ENCODE results near the gene HSD17B4. TPM values are rescaled to one million over a fixed set of nuclear protein-coding genes. Genes with fewer than 3 reads are reported as not detected.

The HSD17B4 gene
- total RNA-seq, 1 experiment from 2014 or later: 269 TPM

DNA sequence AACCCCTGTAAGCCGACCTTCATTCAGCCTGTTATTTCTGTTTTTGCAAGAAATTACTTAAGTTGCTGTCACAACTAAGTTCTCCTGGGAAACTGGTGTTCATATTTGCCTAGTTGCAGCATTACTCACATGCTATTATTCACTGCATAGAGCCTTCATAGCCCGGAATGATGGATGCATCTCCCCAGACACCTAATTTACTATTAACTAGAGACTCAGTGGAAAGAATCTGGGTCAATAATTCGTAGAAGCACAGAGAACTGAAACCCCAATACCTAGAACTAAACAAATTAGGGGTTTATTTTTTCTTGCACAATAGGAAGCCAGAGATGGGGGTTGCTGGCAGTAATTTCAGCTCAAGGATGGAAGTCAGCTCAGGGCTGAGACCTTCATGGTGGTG, 131.4 kb downstream of the HSD17B4 start:
- WGBS (ENCODE audit: extremely low coverage, insufficient read length, low lambda C conversion rate): no CpG with 5 or more reads among the region's 3 CpGs
- no peak overlapping the region for H3K27ac ChIP-seq (ENCODE audit: insufficient read length, low read depth, low read length)

More for the DNA sequence above, 131.4 kb downstream of the HSD17B4 start:
- no peaks in the 10 kb centered on the region; the same call in 1 of the 2 replicates for H3K27me3 Mint-ChIP-seq (ENCODE audit: low read depth)
- H3K4me3 Mint-ChIP-seq: no peak overlapping the region
- Histone ChIP-seq H4K8ac (replicated peaks; ENCODE audit: insufficient read length, low read depth, low read length) (no peak overlapping the region), H2AK5ac (ENCODE audit: insufficient read length, low read length) (no peak overlapping the region), H3K9ac (ENCODE audit: extremely low read depth, insufficient read length, low read length) (no peak overlapping the region), H3K56ac (ENCODE audit: insufficient read length, low read depth, low read length) (no peak overlapping the region), H3K79me2 (ENCODE audit: insufficient read depth, low read length) (no peaks in the 10 kb centered on the region), H3T11ph (ENCODE audit: low read length) (no peak overlapping the region), H2BK5ac (ENCODE audit: insufficient read length, low read length) (no peak overlapping the region), H3K23me2 (ENCODE audit: insufficient read length, low read depth, low read length, poor library complexity, severe bottlenecking) (no peaks in the 10 kb centered on the region), H3K4ac (ENCODE audit: low read depth, low read length) (no peak overlapping the region), H2AFZ (ENCODE audit: low read length) (no peak overlapping the region), H4K91ac (ENCODE audit: insufficient read length, low read depth, low read length) (no peak overlapping the region), H3K14ac (ENCODE audit: insufficient read depth, low read length) (no peak overlapping the region), H2BK120ac (ENCODE audit: low read depth, low read length, poor library complexity, severe bottlenecking) (no peak overlapping the region), H3K79me1 (ENCODE audit: insufficient read depth, low read depth, low read length, poor library complexity, severe bottlenecking) (no peaks in the 10 kb centered on the region), H3K9me3 (ENCODE audit: control insufficient read depth, low read depth, low read length) (no peaks in the 10 kb centered on the region), H3K4me2 (ENCODE audit: insufficient read depth, insufficient read length, low read length) (no peak overlapping the region), H2BK15ac (ENCODE audit: low read depth, low read length) (no peak overlapping the region), H2BK20ac (ENCODE audit: low read depth, low read length, poor library complexity, severe bottlenecking) (no peak overlapping the region), H3K27me3 (ENCODE audit: insufficient read depth, low read length) (no peaks in the 10 kb centered on the region), H3K23ac (ENCODE audit: insufficient read length, low read depth, low read length) (no peak overlapping the region), H3K4me1 (ENCODE audit: insufficient read depth, low read length) (no peaks in the 10 kb centered on the region; the same call in 1 of the 2 replicates), H2BK12ac (ENCODE audit: insufficient read length, low read depth, low read length) (no peak overlapping the region), H4K20me1 (ENCODE audit: control insufficient read depth, insufficient read depth, insufficient read length) (no peaks in the 10 kb centered on the region), H3K18ac (ENCODE audit: insufficient read length, low read depth, low read length) (no peak overlapping the region), H4K5ac (ENCODE audit: insufficient read length, low read depth, low read length) (no peak overlapping the region)
- no peak overlapping the region for H3K27ac Mint-ChIP-seq
- TF ChIP-seq, protein P1, sequence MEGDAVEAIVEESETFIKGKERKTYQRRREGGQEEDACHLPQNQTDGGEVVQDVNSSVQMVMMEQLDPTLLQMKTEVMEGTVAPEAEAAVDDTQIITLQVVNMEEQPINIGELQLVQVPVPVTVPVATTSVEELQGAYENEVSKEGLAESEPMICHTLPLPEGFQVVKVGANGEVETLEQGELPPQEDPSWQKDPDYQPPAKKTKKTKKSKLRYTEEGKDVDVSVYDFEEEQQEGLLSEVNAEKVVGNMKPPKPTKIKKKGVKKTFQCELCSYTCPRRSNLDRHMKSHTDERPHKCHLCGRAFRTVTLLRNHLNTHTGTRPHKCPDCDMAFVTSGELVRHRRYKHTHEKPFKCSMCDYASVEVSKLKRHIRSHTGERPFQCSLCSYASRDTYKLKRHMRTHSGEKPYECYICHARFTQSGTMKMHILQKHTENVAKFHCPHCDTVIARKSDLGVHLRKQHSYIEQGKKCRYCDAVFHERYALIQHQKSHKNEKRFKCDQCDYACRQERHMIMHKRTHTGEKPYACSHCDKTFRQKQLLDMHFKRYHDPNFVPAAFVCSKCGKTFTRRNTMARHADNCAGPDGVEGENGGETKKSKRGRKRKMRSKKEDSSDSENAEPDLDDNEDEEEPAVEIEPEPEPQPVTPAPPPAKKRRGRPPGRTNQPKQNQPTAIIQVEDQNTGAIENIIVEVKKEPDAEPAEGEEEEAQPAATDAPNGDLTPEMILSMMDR (conservative IDR thresholded peaks at IDR 0.05): no peak
- H3K9me3 Mint-ChIP-seq: peaks cover 2% of the 10 kb centered on the region in 2 experiments; a peak in 3 of 5 replicates
- DNase-seq: no peak
- H3K36me3 Mint-ChIP-seq (ENCODE audit: insufficient read depth in 1 of 3, low read depth in 3 of 3): peaks cover 0 to 1% (median under 1%) of the 10 kb centered on the region in 3 experiments; a peak in 2 of 7 replicates
- H3K4me1 Mint-ChIP-seq: peaks cover 28 to 33% of the 10 kb centered on the region in 2 experiments

Other genes with a start within 250 kb of the HSD17B4 start
- 7.3 and 8.1 TPM in 2 replicates for gene TNFAIP8, start 96.5 kb upstream of the HSD17B4 start, total RNA-seq (2021)
- gene FAM170A, start 177.1 kb downstream of the HSD17B4 start, total RNA-seq (2021): not detected in 2 replicates

Data from H9 (cell line).